GM19351 (cell line): Measurements from ENCODE around the gene COMMD1.
"Not testable (repeated sequence)": the region's sequence is repeated elsewhere in the genome, so short reads cannot be mapped to it uniquely, and the experiment has no call there.

Experiments
- ATAC-seq: cut with Tn5 transposase; IDR thresholded peaks from one replicate; pipeline ENCODE4 v1.9.1; 2021; ENCODE audit warnings: mild to moderate bottlenecking, moderate library complexity; ENCODE audit not compliant: unreplicated experiment

The COMMD1 gene

DNA sequence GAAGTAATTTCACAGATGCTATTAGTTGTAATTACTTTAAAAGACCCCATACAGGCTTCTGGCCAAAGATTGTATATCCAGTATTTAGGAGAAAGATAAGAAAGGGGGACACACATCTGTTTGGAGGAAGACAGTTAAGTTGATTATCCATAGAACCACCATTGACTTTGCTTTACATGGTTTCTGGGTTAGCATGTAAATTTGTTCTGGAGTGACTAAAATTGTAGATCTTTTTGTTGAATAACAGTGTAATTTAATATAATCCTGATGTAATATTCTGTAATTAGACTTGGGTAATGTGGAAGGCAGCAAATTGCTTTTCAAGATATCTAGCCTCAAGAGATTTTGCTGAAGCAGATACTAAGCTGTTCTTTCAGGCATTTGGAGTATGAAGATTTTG is 17.2 kb downstream of the COMMD1 start:
- ATAC-seq = no peak

GRCh38 chr2:61924895-61925663 is 19.6 kb downstream of the COMMD1 start:
- ATAC-seq = no peak

- no peak for ATAC-seq
Measured at GRCh38 chr2:61926531-61927477, 21.3 kb downstream of the COMMD1 start.

GRCh38 chr2:61928826-61929461 is 23.5 kb downstream of the COMMD1 start:
- no peak for ATAC-seq

DNA sequence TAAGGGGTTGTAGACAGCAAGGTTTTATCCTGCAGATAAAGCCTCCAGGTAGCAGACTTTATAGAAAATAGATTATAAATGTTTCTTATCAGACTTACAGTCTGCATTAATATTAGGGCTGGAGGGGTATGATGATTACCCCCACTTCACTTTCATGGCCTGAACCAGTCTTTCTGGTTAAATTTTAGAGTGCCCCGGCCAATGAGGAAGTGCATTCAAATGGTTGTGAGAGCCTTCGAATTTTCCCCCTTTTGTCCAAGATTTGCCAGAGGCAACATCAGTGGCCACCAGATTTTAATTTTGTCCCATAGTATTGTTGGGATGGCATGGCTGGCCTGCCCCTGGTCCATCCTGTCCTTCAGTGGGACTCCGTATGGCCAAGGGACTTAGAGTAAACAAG is 31.6 kb downstream of the COMMD1 start:
- no peak for ATAC-seq

GRCh38 chr2:61937886-61938285 is 32.4 kb downstream of the COMMD1 start:
- no peak for ATAC-seq

GRCh38 chr2:61938511-61938910 is 33.0 kb downstream of the COMMD1 start:
- no peak for ATAC-seq

GRCh38 chr2:61943251-61943650 is 37.8 kb downstream of the COMMD1 start:
- peak; percentile 60 for ATAC-seq

GRCh38 chr2:61946666-61947065 is 41.2 kb downstream of the COMMD1 start:
- ATAC-seq = no peak

- no peak for ATAC-seq
Measured at GRCh38 chr2:61948661-61949457, 43.4 kb downstream of the COMMD1 start.

- ATAC-seq = no peak
Measured at GRCh38 chr2:61949458-61949713, 43.9 kb downstream of the COMMD1 start.

DNA sequence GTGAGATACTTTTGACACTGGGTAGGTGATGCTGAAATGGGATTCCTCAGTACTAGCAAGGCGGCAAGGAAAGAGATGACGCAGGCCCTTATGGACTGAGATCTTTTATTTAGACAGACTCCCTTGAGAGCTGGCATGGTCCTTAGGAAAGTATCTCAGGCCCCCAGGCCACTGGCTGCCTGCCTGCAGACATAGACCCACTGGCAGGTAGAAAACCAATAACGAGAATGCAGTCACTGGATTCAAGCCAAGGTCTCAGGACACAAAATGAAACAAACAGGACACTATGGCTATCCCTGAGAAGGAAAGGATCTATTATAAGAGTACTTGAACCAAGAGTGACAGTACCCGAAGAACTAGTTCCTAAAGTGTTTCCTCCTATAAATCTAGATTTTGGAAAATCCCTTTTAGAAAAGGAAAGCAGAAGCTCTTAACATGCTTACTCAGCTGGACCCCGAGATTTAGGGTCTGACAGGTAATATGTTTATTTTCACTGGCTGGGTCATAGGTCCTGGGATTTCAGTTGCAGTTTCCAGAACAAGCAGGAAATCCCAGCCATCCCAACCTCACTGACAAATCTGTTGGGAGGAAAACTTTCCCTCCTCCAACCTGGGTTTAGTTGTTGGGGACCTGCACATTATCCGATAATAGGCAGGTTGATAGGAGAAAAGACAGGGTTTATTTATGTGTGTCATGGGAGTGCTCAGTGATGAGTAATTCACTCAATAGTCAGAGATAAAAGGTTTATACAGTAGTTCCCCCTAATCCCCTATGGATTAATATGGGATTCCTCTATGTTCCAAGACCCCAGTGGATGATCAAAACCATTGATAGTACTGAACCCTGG is 44.5 kb downstream of the COMMD1 start:
- no peak for ATAC-seq

DNA sequence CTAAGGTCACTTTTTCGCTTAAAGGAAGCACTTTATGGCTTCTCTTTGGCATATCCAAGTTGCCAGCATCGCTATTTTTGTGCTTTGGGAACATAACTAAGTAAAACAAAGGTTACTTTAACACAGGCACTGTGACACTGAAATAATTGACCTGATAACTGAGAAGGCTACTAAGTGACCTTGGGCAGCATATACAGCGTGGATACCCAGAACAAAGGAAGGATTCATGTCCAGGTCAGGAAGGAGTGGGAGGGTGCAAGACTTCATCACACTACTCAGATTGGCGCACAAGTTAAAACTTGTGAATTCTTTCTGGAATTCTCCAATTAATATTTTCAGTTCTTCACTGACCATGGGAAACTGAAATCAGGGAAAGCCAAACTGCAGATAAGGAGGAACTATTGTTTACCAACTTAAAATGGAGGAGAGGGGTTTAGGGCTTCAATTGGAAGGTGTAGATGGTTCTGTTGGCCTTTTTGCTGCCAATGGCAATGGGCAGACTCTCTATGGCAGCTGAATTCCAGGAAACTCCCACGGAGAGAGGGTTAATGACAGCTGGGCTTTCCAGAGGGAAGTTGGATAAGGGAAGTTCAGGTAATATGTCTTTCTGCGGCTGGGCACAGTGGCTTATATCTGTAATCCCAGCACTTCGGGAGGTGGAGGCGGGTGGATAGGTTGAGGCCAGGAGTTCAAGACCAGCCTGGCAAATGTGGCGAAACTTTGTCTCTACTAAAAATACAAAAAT is 45.3 kb downstream of the COMMD1 start:
- no peak for ATAC-seq

GRCh38 chr2:61951881-61952280 is 46.4 kb downstream of the COMMD1 start:
- no peak for ATAC-seq

DNA sequence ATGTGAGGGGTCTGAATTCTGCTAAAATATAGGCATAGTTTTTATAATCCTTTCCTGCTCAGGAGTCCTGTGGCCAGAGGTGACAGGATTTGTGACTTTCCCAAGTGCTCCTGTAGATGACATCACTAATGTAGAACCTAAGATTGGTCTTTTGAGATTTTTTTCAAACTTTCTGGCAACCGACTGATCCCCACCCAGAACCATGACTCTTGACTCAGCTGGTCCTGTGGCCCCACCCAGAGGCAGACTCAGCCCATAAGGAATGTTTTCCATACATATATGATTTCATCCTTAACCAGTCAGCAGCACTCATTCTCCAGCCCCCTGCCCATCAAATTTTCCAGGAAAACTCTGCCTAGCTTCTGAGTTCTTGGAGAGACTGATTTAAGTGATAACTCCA is 46.8 kb downstream of the COMMD1 start:
- ATAC-seq = no peak

DNA sequence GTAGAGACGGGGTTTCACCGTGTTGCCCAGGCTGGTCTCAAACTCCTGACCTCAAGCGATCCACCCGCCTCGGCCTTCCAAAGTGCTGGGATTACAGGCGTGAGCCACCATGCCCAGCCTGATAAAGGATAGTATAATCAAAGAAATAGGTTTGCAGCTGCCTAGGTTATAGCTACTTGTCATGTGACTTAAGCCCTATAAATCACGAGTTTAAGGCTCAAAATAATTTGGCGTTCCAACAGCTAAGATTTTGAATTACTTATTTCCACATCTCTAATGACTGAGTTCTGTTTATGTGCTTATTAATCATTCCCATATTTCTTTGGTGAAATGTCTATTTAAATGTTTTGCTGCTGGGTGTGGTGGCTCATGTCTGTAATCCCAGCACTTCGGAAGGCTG is 49.4 kb downstream of the COMMD1 start:
- ATAC-seq = not testable (repeated sequence)

- no peak for ATAC-seq
Measured at GRCh38 chr2:61959381-61960293, 54.2 kb downstream of the COMMD1 start.

- ATAC-seq = no peak
Measured at GRCh38 chr2:61961231-61961901, 55.9 kb downstream of the COMMD1 start.
